ENCODE results near the gene DOCK6. TPM values are rescaled to one million over a fixed set of nuclear protein-coding genes. Genes with fewer than 3 reads are reported as not detected.

The DOCK6 gene
- total and polyA plus RNA-seq, 2 donors (not counting 1 experiment from before 2014, with no cell fraction given), result 6.9 to 17.7 TPM

DNA sequence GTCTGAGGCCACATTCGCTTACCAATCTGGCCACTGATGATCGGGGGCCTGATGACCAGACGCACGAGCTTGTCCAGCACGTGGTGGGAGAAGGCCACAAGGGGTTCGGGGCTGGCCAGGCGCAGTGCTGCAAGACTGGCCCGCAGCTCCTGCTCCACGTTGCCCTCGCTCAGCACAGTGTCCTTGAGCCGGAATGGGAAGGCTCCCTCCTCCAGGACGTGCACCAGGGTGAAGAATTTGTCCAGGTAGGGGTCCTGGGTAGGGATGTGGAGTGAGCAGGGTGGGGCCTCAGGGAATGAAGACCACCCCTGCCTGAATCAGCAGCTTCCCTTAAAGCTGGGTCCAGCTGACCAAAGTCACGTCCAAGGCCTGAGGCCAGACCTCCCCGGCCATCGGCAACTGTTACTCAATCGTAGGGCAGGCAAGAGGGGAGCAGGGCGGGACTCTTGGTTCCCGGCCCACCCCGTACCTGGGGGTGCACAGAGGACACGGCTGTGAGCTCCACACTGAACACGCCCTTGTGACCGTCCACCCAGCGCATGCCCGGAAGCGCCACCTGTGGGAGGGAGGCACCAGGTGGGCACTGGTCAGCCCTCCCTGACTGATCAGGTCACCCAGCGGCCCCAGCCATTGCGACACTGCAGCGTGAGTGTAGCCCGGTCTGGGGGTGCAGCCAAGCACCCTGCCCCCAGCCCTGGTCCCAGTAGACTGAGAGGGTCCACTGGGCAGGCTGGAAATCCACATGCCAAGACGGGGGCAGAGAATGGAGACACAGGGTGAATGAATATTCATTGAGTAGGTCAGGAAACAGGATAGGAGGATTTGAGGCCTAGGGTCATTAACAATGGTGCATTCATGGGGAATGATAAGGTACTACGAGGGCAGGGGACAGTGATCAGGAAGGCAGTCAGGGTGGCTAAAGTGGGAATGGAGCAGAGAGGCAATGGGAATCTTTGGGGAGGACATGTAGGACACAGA is 25.7 kb downstream of the DOCK6 start:
- Histone ChIP-seq H3K4me3 (replicated peaks in 1 of 4; ENCODE audit: control extremely low read depth in 1 of 4, insufficient read depth in 1 of 4, low read depth in 3 of 4, low read length in 4 of 4) (no peak overlapping the region), H3K27ac (ENCODE audit: insufficient read depth, low read length) (no peak overlapping the region), H3K9ac (ENCODE audit: insufficient read depth, low read length) (no peak overlapping the region), H2AFZ (ENCODE audit: low read length) (no peak overlapping the region), H4K20me1 (ENCODE audit: control insufficient read depth, extremely low read depth, insufficient read depth, low read length) (no peaks in the 10 kb centered on the region), H3K9me3 (ENCODE audit: control insufficient read depth, insufficient read depth, low read depth, low read length) (no peaks in the 10 kb centered on the region), H3K36me3 (ENCODE audit: control insufficient read depth, insufficient read depth, low read length) (no peaks in the 10 kb centered on the region), H3K27me3 (ENCODE audit: control insufficient read depth, insufficient read depth, low read length) (no peaks in the 10 kb centered on the region), H3K4me1 (ENCODE audit: control insufficient read depth, extremely low read depth, insufficient read depth, low read length) (no peaks in the 10 kb centered on the region), H3K4me2 (ENCODE audit: extremely low read depth, insufficient read depth, low read length) (no peak overlapping the region), H3K79me2 (ENCODE audit: control insufficient read depth, insufficient read depth, low read length) (no peaks in the 10 kb centered on the region)
- no peak for TF ChIP-seq CTCF (conservative IDR thresholded peaks at IDR 0.05 in 1 of 2, IDR thresholded peaks at IDR 0.05 in 1 of 2; ENCODE audit: low read depth in 1 of 2, low read length in 2 of 2)
- TF ChIP-seq EZH2 (IDR thresholded peaks at IDR 0.05; ENCODE audit: low read length, missing control alignments), result no peak
- DNase-seq (ENCODE audit: low read depth in 2 of 2), result no peak

- DNase-seq (ENCODE audit: low read depth in 2 of 2), result no peak
- Histone ChIP-seq H3K4me3 (replicated peaks in 1 of 4; ENCODE audit: control extremely low read depth in 1 of 4, insufficient read depth in 1 of 4, low read depth in 3 of 4, low read length in 4 of 4) (no peak overlapping the region), H3K27me3 (ENCODE audit: control insufficient read depth, insufficient read depth, low read length) (no peaks in the 10 kb centered on the region), H3K4me2 (ENCODE audit: extremely low read depth, insufficient read depth, low read length) (no peak overlapping the region), H3K27ac (ENCODE audit: insufficient read depth, low read length) (no peak overlapping the region), H2AFZ (ENCODE audit: low read length) (no peak overlapping the region), H4K20me1 (ENCODE audit: control insufficient read depth, extremely low read depth, insufficient read depth, low read length) (no peaks in the 10 kb centered on the region), H3K36me3 (ENCODE audit: control insufficient read depth, insufficient read depth, low read length) (no peaks in the 10 kb centered on the region), H3K79me2 (ENCODE audit: control insufficient read depth, insufficient read depth, low read length) (no peaks in the 10 kb centered on the region), H3K4me1 (ENCODE audit: control insufficient read depth, extremely low read depth, insufficient read depth, low read length) (no peaks in the 10 kb centered on the region), H3K9me3 (ENCODE audit: control insufficient read depth, insufficient read depth, low read depth, low read length) (no peaks in the 10 kb centered on the region), H3K9ac (ENCODE audit: insufficient read depth, low read length) (no peak overlapping the region)
- TF ChIP-seq CTCF (conservative IDR thresholded peaks at IDR 0.05 in 1 of 2, IDR thresholded peaks at IDR 0.05 in 1 of 2; ENCODE audit: low read depth in 1 of 2, low read length in 2 of 2) (no peak), EZH2 (IDR thresholded peaks at IDR 0.05; ENCODE audit: low read length, missing control alignments) (no peak)
Observed at GRCh38 chr19:11234486-11235075, 27.7 kb downstream of the DOCK6 start.

DNA sequence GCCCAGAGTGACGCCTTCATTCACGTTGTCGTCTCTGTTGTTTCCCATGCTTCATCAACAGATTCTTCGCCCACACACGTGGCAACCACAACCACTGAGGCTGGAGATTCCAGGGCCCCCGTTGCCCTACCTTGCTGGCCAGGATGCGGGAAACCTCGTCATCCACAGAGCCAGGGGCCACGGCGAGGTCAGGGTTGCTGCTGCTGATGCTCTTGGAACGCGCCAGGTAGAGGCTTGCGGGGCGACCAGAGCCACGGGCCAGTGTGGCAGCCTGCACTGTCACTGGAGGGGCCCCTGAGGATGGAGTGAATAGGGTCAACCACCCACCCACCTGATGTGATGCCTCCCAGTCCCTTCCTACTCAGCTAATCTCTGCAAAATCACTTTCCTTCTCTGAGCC is 29.3 kb downstream of the DOCK6 start:
- Histone ChIP-seq H3K27me3 (ENCODE audit: control insufficient read depth, insufficient read depth, low read length) (no peaks in the 10 kb centered on the region), H4K20me1 (ENCODE audit: control insufficient read depth, extremely low read depth, insufficient read depth, low read length) (no peaks in the 10 kb centered on the region), H3K9ac (ENCODE audit: insufficient read depth, low read length) (no peak overlapping the region), H3K4me2 (ENCODE audit: extremely low read depth, insufficient read depth, low read length) (no peak overlapping the region), H3K9me3 (ENCODE audit: control insufficient read depth, insufficient read depth, low read depth, low read length) (no peaks in the 10 kb centered on the region), H3K4me3 (replicated peaks in 1 of 4; ENCODE audit: control extremely low read depth in 1 of 4, insufficient read depth in 1 of 4, low read depth in 3 of 4, low read length in 4 of 4) (no peak overlapping the region), H3K79me2 (ENCODE audit: control insufficient read depth, insufficient read depth, low read length) (no peaks in the 10 kb centered on the region), H2AFZ (ENCODE audit: low read length) (no peak overlapping the region), H3K4me1 (ENCODE audit: control insufficient read depth, extremely low read depth, insufficient read depth, low read length) (no peaks in the 10 kb centered on the region), H3K27ac (ENCODE audit: insufficient read depth, low read length) (no peak overlapping the region), H3K36me3 (ENCODE audit: control insufficient read depth, insufficient read depth, low read length) (no peaks in the 10 kb centered on the region)
- DNase-seq (ENCODE audit: low read depth in 2 of 2), result no peak
- no peak for TF ChIP-seq EZH2 (IDR thresholded peaks at IDR 0.05; ENCODE audit: low read length, missing control alignments)
- no peak for TF ChIP-seq CTCF (conservative IDR thresholded peaks at IDR 0.05 in 1 of 2, IDR thresholded peaks at IDR 0.05 in 1 of 2; ENCODE audit: low read depth in 1 of 2, low read length in 2 of 2)
